Epithelial cell of prostate (primary cell): Measurements from ENCODE around the gene STMN3.

Experiments
- DNase-seq: peaks from one replicate; pipeline ENCODE4 v3.0.0-alpha.2; 2011; ENCODE audit warnings: low read depth, low spot score
- H3K27ac ChIP-seq: fragments of 450-650 bp; 2 replicates; pipeline ENCODE4 v1.5.1; 2017; ENCODE audit warnings: mild to moderate bottlenecking

The STMN3 gene

DNA sequence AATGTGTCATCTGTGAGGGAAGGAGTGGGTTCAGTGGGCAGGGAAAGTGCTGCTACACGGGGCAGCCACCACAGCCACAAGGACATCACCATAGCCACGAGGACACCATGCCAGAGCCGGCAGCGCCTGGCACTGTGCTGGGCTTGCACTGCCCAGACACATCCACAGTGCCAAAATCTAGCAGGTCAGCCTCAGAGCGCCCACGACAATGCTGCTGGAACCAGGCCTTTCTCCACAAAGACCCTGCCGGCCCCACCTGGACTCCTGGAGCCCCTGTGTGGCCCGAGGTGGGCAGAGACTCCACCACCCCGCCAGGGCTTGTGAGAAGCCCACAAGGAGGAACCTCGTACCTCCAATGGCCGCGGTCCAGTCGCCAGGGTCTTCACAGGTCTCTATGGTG, 60.6 kb downstream of the STMN3 start:
- no peak for DNase-seq
- no peak overlapping the region for H3K27ac ChIP-seq

- no peak for DNase-seq
- no peak overlapping the region for H3K27ac ChIP-seq
These were observed 61.4 kb downstream of the STMN3 start for GRCh38 chr20:63591786-63592355.

DNA sequence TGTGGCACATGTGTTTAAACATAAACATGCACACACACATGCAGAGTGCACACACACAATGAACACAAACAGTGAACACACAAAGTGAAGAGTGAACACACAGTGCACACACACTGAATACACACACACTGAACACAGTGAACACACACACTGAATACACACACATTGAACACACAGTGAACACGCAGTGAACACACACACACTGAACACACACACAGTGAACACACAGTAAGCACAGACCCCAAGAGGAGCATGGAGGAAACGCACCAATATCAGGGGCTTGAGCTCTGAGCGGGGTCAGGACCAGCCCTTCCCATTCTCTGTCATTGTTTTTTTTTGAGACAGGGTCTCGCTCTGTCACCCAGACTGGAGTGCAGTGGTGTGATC, 62.1 kb downstream of the STMN3 start:
- H3K27ac ChIP-seq: no peak overlapping the region
- no peak for DNase-seq

DNA sequence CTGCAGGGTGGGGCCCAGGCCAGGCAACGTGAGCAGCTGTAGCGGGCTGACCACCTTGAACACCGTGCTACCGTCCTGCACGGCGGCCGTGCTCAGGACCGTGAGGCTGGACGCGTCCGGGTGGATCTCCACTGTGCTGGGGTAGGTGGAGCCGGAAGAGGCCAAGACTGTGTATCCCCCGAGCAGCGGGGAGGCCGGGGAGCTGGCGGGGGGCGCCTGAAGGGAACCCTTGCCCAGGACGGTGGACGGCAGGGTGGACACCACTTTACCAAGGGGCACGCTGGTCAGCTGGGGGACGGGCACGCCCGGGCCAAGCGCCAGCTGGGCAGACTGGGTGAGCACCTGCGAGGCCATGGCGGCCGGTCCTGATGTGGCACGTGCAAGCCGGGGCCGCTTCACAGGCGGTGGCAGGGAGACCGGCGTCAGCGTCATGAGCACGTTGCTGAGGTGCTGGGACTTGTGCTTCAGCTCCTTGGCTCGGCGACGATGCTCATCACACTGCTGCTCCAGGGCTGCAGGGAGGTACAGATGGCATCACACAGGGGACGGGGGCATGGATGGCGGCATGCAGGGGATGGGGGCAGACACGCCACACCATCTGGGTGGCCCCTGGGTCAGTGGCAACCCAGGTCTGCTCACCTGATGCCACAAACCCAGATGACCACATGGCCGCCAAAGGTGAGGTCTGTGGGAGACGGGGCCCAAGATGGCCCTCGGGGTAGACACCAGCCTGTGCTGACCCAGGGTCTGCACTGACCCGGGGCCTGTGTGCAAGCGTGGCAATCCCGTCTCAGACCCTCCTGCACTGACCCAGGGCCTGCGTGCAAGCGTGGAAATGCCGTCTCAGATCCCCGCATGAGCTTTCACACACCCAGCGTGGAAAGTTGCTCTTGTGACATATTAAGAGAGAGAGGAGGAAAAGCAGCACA, 62.7 kb downstream of the STMN3 start:
- no peak for DNase-seq
- no peak overlapping the region for H3K27ac ChIP-seq
